ENCODE measurements around the gene TCF7L2.

DNA sequence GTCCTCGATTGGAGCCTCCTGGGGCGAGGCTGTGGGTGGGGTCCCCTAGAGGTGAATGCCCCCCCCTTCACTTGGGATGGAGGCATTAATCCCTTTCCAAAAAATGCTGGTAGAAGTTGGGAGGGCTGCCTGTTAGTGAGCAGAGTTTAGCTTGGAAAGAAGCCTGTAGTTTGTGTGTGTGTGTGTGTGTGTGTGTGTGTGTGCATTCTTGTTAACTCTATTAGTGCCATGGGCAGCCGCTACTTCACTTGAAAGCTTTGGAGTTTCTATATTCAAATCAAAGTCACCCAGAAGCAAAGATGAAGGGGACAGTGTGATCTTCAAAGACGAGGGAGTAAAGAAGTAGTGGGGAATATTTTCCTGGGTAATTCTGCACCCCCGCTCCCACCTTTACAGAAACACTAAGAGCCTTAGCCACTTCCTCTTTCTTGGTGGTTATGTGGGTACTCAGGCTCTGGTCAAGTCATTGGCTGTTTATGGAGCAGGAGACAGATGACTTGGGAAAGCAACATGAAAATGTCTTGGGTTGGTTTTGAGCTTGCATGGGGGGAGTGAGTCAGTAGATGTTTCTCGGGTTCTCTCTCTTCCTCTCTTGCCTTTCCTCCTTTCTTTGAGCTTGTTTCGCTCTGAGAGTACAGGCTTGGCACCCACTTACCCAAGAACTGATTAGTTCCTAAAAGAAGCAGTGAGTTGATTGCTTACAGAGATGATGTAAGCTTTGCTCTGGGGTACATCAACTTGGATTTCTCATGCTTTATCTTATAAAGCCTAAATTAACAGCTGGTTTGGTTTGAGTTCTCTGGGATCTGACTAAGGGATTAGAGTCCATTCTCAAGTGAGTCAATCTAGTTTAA is 35.9 kb downstream of the TCF7L2 start:
- no peak for TF ChIP-seq CTCF (IDR thresholded peaks at IDR 0.05)
- TF ChIP-seq POLR2A (IDR thresholded peaks at IDR 0.05) = no peak

Measured in adrenal gland (tissue), 5 donors.